AG09309 (cell line): ENCODE results near the gene FAM83D.

Experiments used
- DNase-seq: peaks from one replicate; pipeline ENCODE4 v3.0.0-alpha.2; 2010; ENCODE audit warnings: low read depth
- H3K4me3 ChIP-seq: 2 replicates; pipeline ENCODE4 v1.5.1; 2011; ENCODE audit warnings: mild to moderate bottlenecking, low read depth, low read length, moderate library complexity; ENCODE audit not compliant: control insufficient read depth
- TF ChIP-seq, protein P1 (sequence below): IDR thresholded peaks from 2 replicates; pipeline ENCODE4 v1.5.1; 2011; ENCODE audit warnings: mild to moderate bottlenecking, low read depth, low read length, inconsistent platforms; ENCODE audit not compliant: insufficient read depth, control insufficient read depth; ENCODE audit errors: missing control alignments

The FAM83D gene

DNA sequence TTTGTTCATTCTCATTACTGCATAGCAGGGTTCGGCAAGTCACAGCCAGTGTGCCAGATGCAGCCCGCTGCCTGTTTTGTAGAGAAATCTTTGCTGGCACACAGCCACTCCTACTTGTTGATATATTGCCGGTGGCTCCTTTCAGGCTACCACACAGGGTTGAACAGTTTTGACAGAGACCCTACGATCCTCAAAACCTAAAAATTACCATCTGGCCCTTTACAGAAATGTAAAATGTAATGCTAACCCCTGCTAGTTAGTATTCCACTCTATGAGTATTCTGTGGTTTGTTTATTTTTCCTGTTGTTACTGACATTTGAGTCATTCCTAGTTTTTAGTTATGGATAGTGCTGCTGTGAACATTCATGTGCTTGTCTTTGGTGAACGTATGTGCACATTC lies 47.4 kb downstream of the FAM83D start:
- no peak for DNase-seq
- no peak overlapping the region for H3K4me3 ChIP-seq
- TF ChIP-seq, protein P1, sequence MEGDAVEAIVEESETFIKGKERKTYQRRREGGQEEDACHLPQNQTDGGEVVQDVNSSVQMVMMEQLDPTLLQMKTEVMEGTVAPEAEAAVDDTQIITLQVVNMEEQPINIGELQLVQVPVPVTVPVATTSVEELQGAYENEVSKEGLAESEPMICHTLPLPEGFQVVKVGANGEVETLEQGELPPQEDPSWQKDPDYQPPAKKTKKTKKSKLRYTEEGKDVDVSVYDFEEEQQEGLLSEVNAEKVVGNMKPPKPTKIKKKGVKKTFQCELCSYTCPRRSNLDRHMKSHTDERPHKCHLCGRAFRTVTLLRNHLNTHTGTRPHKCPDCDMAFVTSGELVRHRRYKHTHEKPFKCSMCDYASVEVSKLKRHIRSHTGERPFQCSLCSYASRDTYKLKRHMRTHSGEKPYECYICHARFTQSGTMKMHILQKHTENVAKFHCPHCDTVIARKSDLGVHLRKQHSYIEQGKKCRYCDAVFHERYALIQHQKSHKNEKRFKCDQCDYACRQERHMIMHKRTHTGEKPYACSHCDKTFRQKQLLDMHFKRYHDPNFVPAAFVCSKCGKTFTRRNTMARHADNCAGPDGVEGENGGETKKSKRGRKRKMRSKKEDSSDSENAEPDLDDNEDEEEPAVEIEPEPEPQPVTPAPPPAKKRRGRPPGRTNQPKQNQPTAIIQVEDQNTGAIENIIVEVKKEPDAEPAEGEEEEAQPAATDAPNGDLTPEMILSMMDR: no peak

- DNase-seq: no peak
- no peak overlapping the region for H3K4me3 ChIP-seq
- TF ChIP-seq, protein P1: no peak
These were observed 49.4 kb downstream of the FAM83D start for GRCh38 chr20:38975539-38976120.

DNA sequence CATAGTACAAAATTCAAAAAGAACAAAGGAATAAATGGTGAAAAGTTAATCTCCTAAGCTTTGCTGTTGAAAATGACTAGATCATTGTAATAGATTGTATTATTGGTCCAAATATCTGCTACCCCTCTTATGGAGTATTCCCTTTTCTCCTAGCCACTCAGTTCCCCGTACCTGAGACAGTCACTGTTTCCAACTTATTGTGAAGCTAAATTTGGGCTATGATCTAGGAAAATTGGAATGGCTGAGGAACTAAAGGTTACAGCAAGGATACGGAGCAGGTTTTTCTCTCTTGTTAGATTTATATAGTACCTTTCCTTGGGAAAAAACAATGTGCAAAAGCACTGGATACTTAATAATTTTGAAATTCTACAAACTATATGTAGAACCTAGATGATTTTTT lies 53.2 kb downstream of the FAM83D start:
- DNase-seq: no peak
- TF ChIP-seq, protein P1: no peak
- no peak overlapping the region for H3K4me3 ChIP-seq

- TF ChIP-seq, protein P1: no peak
- DNase-seq: no peak
- no peak overlapping the region for H3K4me3 ChIP-seq
These were observed 53.6 kb downstream of the FAM83D start for GRCh38 chr20:38979842-38980241.

DNA sequence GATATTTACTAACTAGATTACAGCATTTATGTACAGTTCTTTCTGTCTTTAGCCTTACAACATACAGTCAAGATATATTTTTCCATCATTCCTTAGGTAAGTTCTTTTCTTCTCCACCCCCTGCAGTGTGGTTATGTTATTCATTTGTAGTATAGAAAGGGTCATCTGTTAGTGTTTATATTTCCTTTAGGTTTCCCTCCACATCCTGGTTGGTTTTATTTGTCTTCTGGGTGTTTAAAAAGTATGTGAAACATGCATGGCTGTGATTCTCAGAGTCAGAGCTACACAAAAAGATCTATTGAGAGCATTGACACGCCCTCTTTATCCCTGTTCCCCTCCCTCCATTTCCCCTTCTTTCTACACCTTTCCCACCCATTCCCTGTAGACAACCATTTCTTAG lies 56.1 kb downstream of the FAM83D start:
- no peak overlapping the region for H3K4me3 ChIP-seq
- TF ChIP-seq, protein P1: no peak
- DNase-seq: no peak

- no peak for DNase-seq
- no peak overlapping the region for H3K4me3 ChIP-seq
These were observed 58.8 kb downstream of the FAM83D start for GRCh38 chr20:38985060-38985459.

More at GRCh38 chr20:38985060-38985459, 58.8 kb downstream of the FAM83D start:
- TF ChIP-seq, protein P1: no peak
